D721Med (cell line): ENCODE results near the gene FOS.

Experiments
- DNase-seq: peaks from one replicate; pipeline ENCODE4 v3.0.0; 2011; ENCODE audit warnings: low spot score; ENCODE audit not compliant: insufficient read length
- FAIRE-seq: peaks from 2 replicates; lab custom pipeline; 2011; peaks lifted over from hg19 to GRCh38; lab: Jason Lieb, UNC
- TF ChIP-seq, protein P1 (sequence below): IDR thresholded peaks from 2 replicates; pipeline ENCODE4 v1.5.1; 2012; ENCODE audit warnings: mild to moderate bottlenecking, control low read depth; ENCODE audit not compliant: insufficient read depth; ENCODE audit errors: missing control alignments

Gene FOS

DNA sequence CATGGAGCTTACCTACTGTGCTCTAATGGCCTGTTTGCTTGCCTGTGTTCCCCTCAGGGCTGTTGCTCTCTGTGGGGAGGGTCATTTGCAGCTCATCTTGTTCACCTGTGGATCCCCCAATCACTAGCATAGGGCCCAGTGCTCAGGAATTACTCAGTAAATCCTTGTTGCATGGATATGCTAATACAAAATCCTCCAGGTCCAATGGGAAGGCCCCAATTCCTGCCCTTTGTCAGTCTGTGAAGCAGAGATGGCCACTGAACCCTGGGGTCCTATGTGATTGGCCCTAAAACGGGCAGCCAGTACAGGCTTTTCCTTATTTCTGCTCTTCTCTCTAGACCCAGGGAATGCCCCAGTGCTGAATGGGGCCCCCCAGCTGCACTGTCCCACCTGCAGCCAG is 44.1 kb downstream of the FOS start:
- FAIRE-seq (no peak), DNase-seq (no peak)
- TF ChIP-seq, protein P1, sequence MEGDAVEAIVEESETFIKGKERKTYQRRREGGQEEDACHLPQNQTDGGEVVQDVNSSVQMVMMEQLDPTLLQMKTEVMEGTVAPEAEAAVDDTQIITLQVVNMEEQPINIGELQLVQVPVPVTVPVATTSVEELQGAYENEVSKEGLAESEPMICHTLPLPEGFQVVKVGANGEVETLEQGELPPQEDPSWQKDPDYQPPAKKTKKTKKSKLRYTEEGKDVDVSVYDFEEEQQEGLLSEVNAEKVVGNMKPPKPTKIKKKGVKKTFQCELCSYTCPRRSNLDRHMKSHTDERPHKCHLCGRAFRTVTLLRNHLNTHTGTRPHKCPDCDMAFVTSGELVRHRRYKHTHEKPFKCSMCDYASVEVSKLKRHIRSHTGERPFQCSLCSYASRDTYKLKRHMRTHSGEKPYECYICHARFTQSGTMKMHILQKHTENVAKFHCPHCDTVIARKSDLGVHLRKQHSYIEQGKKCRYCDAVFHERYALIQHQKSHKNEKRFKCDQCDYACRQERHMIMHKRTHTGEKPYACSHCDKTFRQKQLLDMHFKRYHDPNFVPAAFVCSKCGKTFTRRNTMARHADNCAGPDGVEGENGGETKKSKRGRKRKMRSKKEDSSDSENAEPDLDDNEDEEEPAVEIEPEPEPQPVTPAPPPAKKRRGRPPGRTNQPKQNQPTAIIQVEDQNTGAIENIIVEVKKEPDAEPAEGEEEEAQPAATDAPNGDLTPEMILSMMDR: no peak

DNA sequence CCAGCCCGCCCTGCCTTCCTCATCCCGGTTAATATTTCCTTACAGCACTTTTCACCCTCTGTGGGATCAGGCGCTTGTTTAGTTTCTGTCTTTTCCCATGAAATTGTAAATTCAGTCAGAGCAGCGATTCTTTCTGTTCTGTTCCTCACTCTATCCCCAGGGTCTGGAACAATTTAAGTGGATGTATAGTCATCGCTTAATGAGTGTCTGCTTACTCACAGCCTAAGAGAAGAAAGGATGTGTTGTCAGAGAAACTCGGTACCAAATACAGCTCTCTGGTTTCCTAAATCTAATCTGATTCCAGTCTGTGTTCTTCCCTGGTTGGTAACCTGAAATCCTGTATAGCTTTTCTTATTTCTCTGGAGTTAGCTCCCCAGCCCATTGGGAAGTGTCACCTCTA is 44.9 kb downstream of the FOS start:
- no peak for FAIRE-seq
- TF ChIP-seq, protein P1: no peak
- no peak for DNase-seq

DNA sequence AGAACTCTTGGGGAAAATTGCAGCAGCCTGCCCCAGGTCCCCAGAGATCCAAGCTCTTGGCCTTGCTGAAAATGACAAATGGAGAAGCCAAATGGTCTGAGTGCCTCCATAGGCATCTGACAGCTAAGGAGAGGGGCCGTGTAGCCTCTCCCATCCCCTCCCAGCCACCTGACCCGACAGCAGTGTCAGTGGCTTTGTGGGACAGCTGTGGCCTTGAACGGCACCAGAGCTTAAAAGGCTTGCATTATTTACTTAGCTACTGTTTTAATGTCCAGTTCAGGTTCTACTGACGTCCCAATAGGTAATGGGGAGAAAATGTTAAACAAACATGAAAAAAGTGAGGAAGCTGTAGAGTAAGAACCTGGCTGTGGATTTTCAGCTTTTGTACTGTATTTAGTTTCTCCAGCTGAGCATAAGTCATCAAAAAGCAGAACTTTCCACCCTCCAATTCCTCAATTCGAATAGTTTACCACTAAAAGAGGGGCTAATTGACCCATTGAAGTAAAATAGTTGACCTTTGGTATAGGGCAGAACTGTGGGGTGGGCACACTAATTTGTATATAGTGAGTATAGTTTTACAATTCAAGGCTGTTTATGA is 50.0 kb downstream of the FOS start:
- FAIRE-seq (no peak), DNase-seq (no peak)
- TF ChIP-seq, protein P1: no peak

DNA sequence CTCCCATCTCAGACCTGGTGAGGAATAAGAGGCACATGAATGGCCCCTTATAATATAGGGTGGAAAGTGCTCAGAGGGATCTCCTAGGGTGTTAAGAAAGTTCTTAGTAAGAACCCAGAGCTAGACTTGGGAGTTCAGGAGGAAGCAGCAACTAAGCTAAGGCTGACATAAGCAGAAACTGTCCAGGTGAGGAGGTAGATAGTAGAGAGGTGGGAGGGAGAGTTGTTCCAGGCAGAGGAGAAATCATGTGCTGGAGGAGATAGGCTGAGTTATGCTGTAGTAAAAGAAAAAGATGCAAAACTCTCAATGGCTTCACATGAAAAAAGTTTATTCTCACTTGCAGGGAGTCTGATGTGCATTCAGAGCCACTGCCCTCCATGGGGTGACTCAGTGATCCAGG is 50.7 kb downstream of the FOS start:
- FAIRE-seq (no peak), DNase-seq (no peak)
- TF ChIP-seq, protein P1: no peak

DNA sequence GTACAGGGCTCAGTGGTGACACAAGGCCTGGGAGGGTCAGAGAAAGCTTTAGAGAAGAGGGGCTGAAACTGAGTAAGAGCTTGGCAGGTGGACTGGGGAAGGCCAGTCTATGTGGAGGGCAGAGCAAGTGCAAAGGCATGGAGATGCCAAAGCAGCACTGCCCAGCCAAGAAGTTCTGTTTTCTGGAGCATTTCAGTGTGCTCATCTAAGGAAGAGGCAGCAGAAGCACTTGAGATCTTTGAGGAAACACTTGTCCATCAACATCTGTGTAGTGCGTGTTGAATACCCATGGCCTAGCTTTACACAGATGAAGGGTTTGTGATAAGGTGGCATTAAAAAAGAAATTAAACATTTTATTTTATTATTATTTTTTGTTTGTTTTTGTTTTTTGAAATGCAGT is 52.8 kb downstream of the FOS start:
- DNase-seq (no peak), FAIRE-seq (no peak)
- TF ChIP-seq, protein P1: no peak
